ENCODE results near the gene LRP1B. TPM values are rescaled to one million over a fixed set of nuclear protein-coding genes. Genes with fewer than 3 reads are reported as not detected.
"Not testable (repeated sequence)": the region's sequence is repeated elsewhere in the genome, so short reads cannot be mapped to it uniquely, and the experiment has no call there.

The LRP1B gene
- total RNA-seq, 4 donors from 2014 or later = 0.42 to 0.71 (median 0.65) TPM

- Histone ChIP-seq H3K36me3 (no peaks in the 10 kb centered on the region), H3K4me1 (no peaks in the 10 kb centered on the region), H3K27me3 (no peaks in the 10 kb centered on the region), H3K9me3 (no peaks in the 10 kb centered on the region), H3K27ac (replicated peaks in 1 of 4) (no peak overlapping the region), H3K4me3 (no peak overlapping the region)
- no peak for TF ChIP-seq POLR2AphosphoS5 (IDR thresholded peaks at IDR 0.05)
- no peak for TF ChIP-seq POLR2A (IDR thresholded peaks at IDR 0.05; ENCODE audit: low read depth)
- no peak for TF ChIP-seq CTCF (IDR thresholded peaks at IDR 0.05)
- TF ChIP-seq EP300 (IDR thresholded peaks at IDR 0.05) = no peak
- 86% methylated on average over 1 of the region's 1 CpG for WGBS
- no peak for DNase-seq (ENCODE audit: extremely low spot score)
- intact Hi-C loops (cut with DNase I) = no loop called here
Measured at GRCh38 chr2:140990416-140990815, 1140.4 kb downstream of the LRP1B start.

DNA sequence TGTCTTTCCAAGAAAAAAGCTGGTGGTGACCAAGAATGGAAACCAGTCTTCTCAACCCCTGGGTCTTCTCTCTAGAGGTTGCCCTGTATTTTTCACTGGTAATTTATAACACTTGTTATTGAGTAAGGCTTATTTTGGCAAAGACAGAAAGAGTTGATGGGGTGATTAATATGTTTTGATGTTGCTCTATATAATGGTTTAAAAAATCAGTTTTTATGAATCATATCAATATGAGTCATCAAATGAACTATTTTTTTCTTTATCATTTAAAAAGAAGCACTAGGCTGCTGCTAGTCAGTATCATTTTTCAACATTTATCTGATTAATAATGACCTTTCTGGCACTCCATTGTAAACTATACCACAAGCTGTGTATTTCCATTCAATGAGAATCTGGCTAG is 1142.2 kb downstream of the LRP1B start:
- Histone ChIP-seq H3K27me3 (no peaks in the 10 kb centered on the region), H3K4me3 (no peak overlapping the region), H3K27ac (replicated peaks in 1 of 4) (no peak overlapping the region), H3K4me1 (no peaks in the 10 kb centered on the region), H3K36me3 (no peaks in the 10 kb centered on the region), H3K9me3 (no peaks in the 10 kb centered on the region)
- DNase-seq (ENCODE audit: extremely low spot score) = no peak
- intact Hi-C loops (cut with DNase I) = no loop called here
- TF ChIP-seq POLR2A (IDR thresholded peaks at IDR 0.05; ENCODE audit: low read depth) = no peak
- no peak for TF ChIP-seq CTCF (IDR thresholded peaks at IDR 0.05)
- TF ChIP-seq EP300 (IDR thresholded peaks at IDR 0.05) = no peak
- TF ChIP-seq POLR2AphosphoS5 (IDR thresholded peaks at IDR 0.05) = no peak

DNA sequence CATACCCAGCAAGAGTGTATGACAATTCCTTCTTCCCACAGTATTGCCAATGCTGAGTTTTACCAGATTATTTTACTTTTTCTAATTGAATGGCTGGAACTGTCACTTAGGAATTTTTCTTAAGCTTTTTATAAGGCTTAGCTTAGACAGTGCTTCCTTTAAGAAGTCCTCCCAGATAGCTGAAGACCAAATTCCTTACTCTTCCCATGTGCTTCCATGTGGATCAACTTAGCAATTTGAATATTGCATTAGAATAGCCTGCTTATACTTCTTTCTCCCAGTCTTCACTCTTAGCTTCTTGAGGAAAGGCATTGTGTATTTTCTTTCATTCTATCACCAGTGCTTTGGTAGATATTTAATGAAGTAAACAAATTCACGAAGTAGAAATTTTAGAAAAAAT is 1144.4 kb downstream of the LRP1B start:
- Histone ChIP-seq H3K4me1 (no peaks in the 10 kb centered on the region), H3K9me3 (no peaks in the 10 kb centered on the region), H3K4me3 (no peak overlapping the region), H3K36me3 (no peaks in the 10 kb centered on the region), H3K27me3 (no peaks in the 10 kb centered on the region), H3K27ac (replicated peaks in 1 of 4) (no peak overlapping the region)
- no peak for DNase-seq (ENCODE audit: extremely low spot score)
- intact Hi-C loops (cut with DNase I) = no loop called here
- TF ChIP-seq POLR2A (IDR thresholded peaks at IDR 0.05; ENCODE audit: low read depth) (no peak), CTCF (IDR thresholded peaks at IDR 0.05) (no peak), POLR2AphosphoS5 (IDR thresholded peaks at IDR 0.05) (no peak), EP300 (IDR thresholded peaks at IDR 0.05) (no peak)
- 95% methylated on average over 1 of the region's 1 CpG for whole genome bisulfite sequencing

DNA sequence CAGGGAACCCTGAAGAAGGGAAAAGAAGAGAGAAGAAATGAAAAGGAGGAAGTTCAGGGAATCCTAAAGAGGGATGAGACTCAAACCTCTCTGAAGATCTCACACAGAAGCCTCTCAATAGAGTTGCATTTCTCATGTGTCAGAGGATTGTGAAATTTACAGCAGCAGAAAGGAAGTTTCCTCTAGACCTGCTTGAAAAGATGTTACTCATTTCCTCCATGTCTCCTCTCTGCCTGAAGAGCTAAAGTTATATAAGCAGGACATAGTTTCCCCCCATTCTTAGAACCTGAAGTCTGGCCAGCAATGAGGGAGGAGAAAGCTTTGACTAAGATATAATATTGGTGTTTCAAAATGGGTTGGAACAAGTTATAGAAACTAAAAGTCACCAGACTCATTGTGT is 1155.6 kb downstream of the LRP1B start:
- H3K4me1 ChIP-seq = no peaks in the 10 kb centered on the region
- TF ChIP-seq POLR2AphosphoS5 (IDR thresholded peaks at IDR 0.05) (no peak), CTCF (IDR thresholded peaks at IDR 0.05) (no peak), EP300 (IDR thresholded peaks at IDR 0.05) (no peak), POLR2A (IDR thresholded peaks at IDR 0.05; ENCODE audit: low read depth) (no peak)
- intact Hi-C loops (cut with DNase I) = no loop called here
- no peak overlapping the region for H3K4me3 ChIP-seq
- no peak overlapping the region for H3K27ac ChIP-seq (replicated peaks in 1 of 4)
- no peak for DNase-seq (ENCODE audit: extremely low spot score)
- H3K36me3 ChIP-seq = no peaks in the 10 kb centered on the region
- no peaks in the 10 kb centered on the region for H3K9me3 ChIP-seq
- no peaks in the 10 kb centered on the region for H3K27me3 ChIP-seq

- intact Hi-C loops (cut with DNase I) = no loop called here
- DNase-seq (ENCODE audit: extremely low spot score) = no peak
- Histone ChIP-seq H3K27ac (replicated peaks in 1 of 4) (no peak overlapping the region), H3K36me3 (no peaks in the 10 kb centered on the region), H3K4me1 (no peaks in the 10 kb centered on the region), H3K27me3 (no peaks in the 10 kb centered on the region), H3K9me3 (no peaks in the 10 kb centered on the region), H3K4me3 (no peak overlapping the region)
- 79% methylated on average over 1 of the region's 1 CpG for WGBS
- TF ChIP-seq POLR2A (IDR thresholded peaks at IDR 0.05; ENCODE audit: low read depth) (no peak), POLR2AphosphoS5 (IDR thresholded peaks at IDR 0.05) (no peak), CTCF (IDR thresholded peaks at IDR 0.05) (no peak), EP300 (IDR thresholded peaks at IDR 0.05) (no peak)
Measured at GRCh38 chr2:140972724-140973123, 1158.1 kb downstream of the LRP1B start.

DNA sequence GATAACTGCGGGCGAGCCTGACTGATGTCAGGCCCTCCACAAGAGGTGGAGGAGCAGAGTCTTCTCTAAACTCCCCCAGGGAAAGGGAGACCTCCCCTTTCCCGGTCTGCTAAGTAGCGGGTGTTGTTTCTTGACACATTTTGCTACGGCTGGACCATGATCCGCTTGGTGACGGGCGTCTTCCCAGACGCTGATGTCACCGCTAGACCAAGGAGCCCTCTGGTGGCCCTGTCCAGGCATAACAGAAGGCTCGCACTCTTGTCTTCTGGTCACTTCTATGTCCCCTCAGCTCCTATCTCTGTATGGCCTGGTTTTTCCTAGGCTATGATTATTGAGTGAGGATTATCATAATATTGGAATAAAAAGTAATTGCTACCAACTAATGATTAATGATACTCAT is 1166.5 kb downstream of the LRP1B start:
- H3K9me3 ChIP-seq; H3K4me1 ChIP-seq; DNase-seq (ENCODE audit: extremely low spot score); H3K4me3 ChIP-seq; intact Hi-C loops (cut with DNase I); H3K27me3 ChIP-seq; H3K36me3 ChIP-seq; H3K27ac ChIP-seq (replicated peaks in 1 of 4): not testable (repeated sequence)
- WGBS = 81% methylated on average over 11 of the region's 11 CpGs

Data from esophagus muscularis mucosa (tissue), 4 donors.